ENCODE data around the gene TRIM44.

Gene TRIM44

DNA sequence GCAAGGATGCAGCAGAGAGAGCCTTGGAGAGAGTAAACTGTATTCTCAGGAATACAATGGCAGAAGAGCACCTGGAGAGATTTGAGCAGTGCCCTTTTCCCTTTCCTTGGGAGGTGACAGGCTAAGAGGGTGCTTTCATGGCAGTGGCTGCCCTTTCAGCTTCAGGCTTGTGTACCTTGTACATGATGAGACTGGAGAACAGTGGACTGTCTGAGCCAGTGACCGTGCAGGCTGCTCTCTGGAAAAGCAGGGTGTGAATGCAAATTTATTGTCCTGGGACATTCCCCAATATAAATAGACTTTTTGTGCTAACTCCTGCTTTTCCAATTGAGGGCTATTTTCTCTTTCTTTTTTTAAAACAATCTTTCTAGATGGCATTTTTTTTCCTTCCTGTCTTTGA is 99.3 kb downstream of the TRIM44 start:
- peaks cover 10% of the 10 kb centered on the region; the same call in 1 of the 2 replicates for H3K36me3 ChIP-seq (ENCODE audit: insufficient read depth, low read length)
- peaks cover 10% of the 10 kb centered on the region for H3K4me1 ChIP-seq (ENCODE audit: insufficient read depth, low read length, poor library complexity, severe bottlenecking)
- no peaks in the 10 kb centered on the region for H3K9me3 ChIP-seq (ENCODE audit: insufficient read depth, low read depth, low read length)
- peak overlapping the region; percentile 35 for H3K4me2 ChIP-seq (ENCODE audit: low read depth, low read length, poor library complexity, severe bottlenecking)
- H3K9me2 ChIP-seq (replicated peaks; ENCODE audit: low read depth, low read length): no peaks in the 10 kb centered on the region
- no peak overlapping the region for H3K4me3 ChIP-seq (ENCODE audit: low read length, poor library complexity, severe bottlenecking)
- no peaks in the 10 kb centered on the region for H3F3A ChIP-seq (ENCODE audit: low read depth)
- H3K79me2 ChIP-seq (ENCODE audit: insufficient read depth, low read length): peaks cover 24% of the 10 kb centered on the region
- TF ChIP-seq, protein P1, sequence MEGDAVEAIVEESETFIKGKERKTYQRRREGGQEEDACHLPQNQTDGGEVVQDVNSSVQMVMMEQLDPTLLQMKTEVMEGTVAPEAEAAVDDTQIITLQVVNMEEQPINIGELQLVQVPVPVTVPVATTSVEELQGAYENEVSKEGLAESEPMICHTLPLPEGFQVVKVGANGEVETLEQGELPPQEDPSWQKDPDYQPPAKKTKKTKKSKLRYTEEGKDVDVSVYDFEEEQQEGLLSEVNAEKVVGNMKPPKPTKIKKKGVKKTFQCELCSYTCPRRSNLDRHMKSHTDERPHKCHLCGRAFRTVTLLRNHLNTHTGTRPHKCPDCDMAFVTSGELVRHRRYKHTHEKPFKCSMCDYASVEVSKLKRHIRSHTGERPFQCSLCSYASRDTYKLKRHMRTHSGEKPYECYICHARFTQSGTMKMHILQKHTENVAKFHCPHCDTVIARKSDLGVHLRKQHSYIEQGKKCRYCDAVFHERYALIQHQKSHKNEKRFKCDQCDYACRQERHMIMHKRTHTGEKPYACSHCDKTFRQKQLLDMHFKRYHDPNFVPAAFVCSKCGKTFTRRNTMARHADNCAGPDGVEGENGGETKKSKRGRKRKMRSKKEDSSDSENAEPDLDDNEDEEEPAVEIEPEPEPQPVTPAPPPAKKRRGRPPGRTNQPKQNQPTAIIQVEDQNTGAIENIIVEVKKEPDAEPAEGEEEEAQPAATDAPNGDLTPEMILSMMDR (conservative IDR thresholded peaks at IDR 0.05; ENCODE audit: low read length): no peak
- TF ChIP-seq EZH2phosphoT487 (IDR thresholded peaks at IDR 0.05; ENCODE audit: borderline replicate concordance): no peak
- H3K9ac ChIP-seq (ENCODE audit: low read depth, low read length, poor library complexity, severe bottlenecking): no peak overlapping the region
- peaks cover 8% of the 10 kb centered on the region for H4K20me1 ChIP-seq (ENCODE audit: insufficient read depth, low read length, poor library complexity, severe bottlenecking)
- H2AFZ ChIP-seq (ENCODE audit: low read length): no peak overlapping the region
- no peaks in the 10 kb centered on the region for H3K27me3 ChIP-seq (ENCODE audit: insufficient read depth, low read length, poor library complexity, severe bottlenecking)

DNA sequence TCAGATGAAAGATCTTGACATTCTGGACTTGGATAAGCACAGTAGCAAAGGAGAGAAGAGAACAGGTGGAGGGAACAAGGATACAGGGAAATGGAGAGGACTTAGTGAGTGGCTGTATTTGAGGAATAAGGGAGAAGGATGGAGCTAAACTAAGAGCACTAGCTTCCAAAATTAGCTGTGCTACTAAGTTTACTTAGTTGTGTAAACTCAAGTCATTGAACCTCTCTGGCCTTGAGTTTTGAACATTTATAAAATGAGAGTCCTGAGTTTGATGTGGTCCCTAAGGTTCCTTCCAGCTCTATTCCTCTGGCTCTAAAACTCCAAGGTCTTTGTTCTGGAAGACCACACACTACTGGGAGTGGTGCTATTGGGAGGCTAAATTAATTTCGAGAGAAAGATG is 100.7 kb downstream of the TRIM44 start:
- H2AFZ ChIP-seq (ENCODE audit: low read length): no peak overlapping the region
- TF ChIP-seq, protein P1 (conservative IDR thresholded peaks at IDR 0.05; ENCODE audit: low read length): no peak
- TF ChIP-seq EZH2phosphoT487 (IDR thresholded peaks at IDR 0.05; ENCODE audit: borderline replicate concordance): no peak

DNA sequence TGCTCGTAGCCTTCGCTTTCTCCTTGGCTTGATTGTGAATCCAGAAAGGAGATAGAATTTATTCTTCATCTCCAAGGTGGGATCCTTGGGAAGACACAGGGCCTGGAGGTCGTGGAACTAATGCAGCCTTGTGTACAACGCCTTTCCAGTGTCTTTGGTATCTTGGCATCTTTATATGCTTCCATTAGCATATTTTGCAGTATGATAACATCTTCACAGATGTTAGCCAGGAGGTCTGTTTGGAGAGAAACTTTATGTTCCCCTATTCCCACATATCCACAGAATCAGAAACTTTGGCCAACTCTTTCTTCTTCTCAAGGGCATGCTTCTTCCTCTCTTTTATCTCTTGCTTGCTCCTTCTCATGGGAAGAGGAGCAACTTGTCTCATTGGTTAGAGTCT is 101.2 kb downstream of the TRIM44 start:
- Histone ChIP-seq H3K79me2 (ENCODE audit: insufficient read depth, low read length) (peaks cover 24% of the 10 kb centered on the region), H3K4me3 (ENCODE audit: low read length, poor library complexity, severe bottlenecking) (no peak overlapping the region), H4K20me1 (ENCODE audit: insufficient read depth, low read length, poor library complexity, severe bottlenecking) (peaks cover 8% of the 10 kb centered on the region), H3K4me2 (ENCODE audit: low read depth, low read length, poor library complexity, severe bottlenecking) (no peak overlapping the region), H3K36me3 (ENCODE audit: insufficient read depth, low read length) (peaks cover 10% of the 10 kb centered on the region; the same call in 1 of the 2 replicates), H3K9ac (ENCODE audit: low read depth, low read length, poor library complexity, severe bottlenecking) (no peak overlapping the region), H3K9me2 (replicated peaks; ENCODE audit: low read depth, low read length) (no peaks in the 10 kb centered on the region), H2AFZ (ENCODE audit: low read length) (no peak overlapping the region), H3F3A (ENCODE audit: low read depth) (no peaks in the 10 kb centered on the region), H3K4me1 (ENCODE audit: insufficient read depth, low read length, poor library complexity, severe bottlenecking) (peaks cover 10% of the 10 kb centered on the region), H3K27me3 (ENCODE audit: insufficient read depth, low read length, poor library complexity, severe bottlenecking) (no peaks in the 10 kb centered on the region), H3K9me3 (ENCODE audit: insufficient read depth, low read depth, low read length) (no peaks in the 10 kb centered on the region)
- TF ChIP-seq, protein P1 (conservative IDR thresholded peaks at IDR 0.05; ENCODE audit: low read length): no peak
- no peak for TF ChIP-seq EZH2phosphoT487 (IDR thresholded peaks at IDR 0.05; ENCODE audit: borderline replicate concordance)

More for the DNA sequence above, 100.7 kb downstream of the TRIM44 start:
- Histone ChIP-seq H3K9ac (ENCODE audit: low read depth, low read length, poor library complexity, severe bottlenecking) (no peak overlapping the region), H3K4me3 (ENCODE audit: low read length, poor library complexity, severe bottlenecking) (no peak overlapping the region), H3K79me2 (ENCODE audit: insufficient read depth, low read length) (peaks cover 24% of the 10 kb centered on the region), H3K4me1 (ENCODE audit: insufficient read depth, low read length, poor library complexity, severe bottlenecking) (peaks cover 10% of the 10 kb centered on the region), H3K9me2 (replicated peaks; ENCODE audit: low read depth, low read length) (no peaks in the 10 kb centered on the region), H3K27me3 (ENCODE audit: insufficient read depth, low read length, poor library complexity, severe bottlenecking) (no peaks in the 10 kb centered on the region), H3K4me2 (ENCODE audit: low read depth, low read length, poor library complexity, severe bottlenecking) (no peak overlapping the region), H3K36me3 (ENCODE audit: insufficient read depth, low read length) (peaks cover 10% of the 10 kb centered on the region; the same call in 1 of the 2 replicates), H3F3A (ENCODE audit: low read depth) (no peaks in the 10 kb centered on the region), H4K20me1 (ENCODE audit: insufficient read depth, low read length, poor library complexity, severe bottlenecking) (peaks cover 8% of the 10 kb centered on the region), H3K9me3 (ENCODE audit: insufficient read depth, low read depth, low read length) (no peaks in the 10 kb centered on the region)

Data from Loucy (cell line).